ENCODE data around the gene NUP210L.

Gene NUP210L

DNA sequence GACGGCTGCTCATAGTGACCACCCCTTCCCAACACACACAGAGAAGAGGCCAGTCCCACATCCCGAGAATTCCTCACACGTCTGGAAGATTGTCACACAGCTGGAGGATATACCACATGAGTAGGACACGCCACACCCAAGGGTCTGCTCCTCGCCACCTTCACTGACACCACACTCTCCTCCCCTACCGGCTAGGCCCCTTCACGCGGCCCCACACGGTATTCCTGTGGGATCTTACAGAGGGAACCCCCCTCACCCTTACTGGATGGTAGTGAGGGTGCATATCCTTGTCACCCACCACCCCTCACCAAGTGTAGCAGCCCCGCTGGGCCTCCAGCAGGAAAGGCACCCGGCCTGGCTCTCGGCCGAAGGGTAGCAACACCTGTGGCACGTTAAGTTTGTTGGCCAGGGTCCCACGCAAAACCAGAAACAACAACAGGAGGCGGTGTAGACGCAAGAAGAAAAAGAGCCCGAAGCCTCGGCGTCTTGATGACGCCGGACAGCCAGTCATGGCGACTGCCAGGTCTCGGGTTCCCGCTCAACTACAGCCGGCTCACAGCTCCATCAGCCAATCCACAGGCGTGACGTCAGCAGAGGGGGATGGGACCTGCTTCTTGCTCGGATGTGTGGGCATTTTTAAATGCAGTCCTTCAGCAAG is at the start of gene NUP210L:
Gene NUP210L, minus strand, starts transcription at position 540 of the 658 bp plus-strand sequence.
- TF ChIP-seq, protein P1, sequence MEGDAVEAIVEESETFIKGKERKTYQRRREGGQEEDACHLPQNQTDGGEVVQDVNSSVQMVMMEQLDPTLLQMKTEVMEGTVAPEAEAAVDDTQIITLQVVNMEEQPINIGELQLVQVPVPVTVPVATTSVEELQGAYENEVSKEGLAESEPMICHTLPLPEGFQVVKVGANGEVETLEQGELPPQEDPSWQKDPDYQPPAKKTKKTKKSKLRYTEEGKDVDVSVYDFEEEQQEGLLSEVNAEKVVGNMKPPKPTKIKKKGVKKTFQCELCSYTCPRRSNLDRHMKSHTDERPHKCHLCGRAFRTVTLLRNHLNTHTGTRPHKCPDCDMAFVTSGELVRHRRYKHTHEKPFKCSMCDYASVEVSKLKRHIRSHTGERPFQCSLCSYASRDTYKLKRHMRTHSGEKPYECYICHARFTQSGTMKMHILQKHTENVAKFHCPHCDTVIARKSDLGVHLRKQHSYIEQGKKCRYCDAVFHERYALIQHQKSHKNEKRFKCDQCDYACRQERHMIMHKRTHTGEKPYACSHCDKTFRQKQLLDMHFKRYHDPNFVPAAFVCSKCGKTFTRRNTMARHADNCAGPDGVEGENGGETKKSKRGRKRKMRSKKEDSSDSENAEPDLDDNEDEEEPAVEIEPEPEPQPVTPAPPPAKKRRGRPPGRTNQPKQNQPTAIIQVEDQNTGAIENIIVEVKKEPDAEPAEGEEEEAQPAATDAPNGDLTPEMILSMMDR (IDR thresholded peaks at IDR 0.05; ENCODE audit: extremely low read depth, insufficient read depth, missing control alignments) = no peak
- in situ Hi-C loops (cut with MboI; ENCODE audit: low pct_unique_long_range_greater_than_20kb, low sequenced_read_pairs, unreplicated experiment) = no loop called here
- no peak for DNase-seq (ENCODE audit: low spot score)

DNA sequence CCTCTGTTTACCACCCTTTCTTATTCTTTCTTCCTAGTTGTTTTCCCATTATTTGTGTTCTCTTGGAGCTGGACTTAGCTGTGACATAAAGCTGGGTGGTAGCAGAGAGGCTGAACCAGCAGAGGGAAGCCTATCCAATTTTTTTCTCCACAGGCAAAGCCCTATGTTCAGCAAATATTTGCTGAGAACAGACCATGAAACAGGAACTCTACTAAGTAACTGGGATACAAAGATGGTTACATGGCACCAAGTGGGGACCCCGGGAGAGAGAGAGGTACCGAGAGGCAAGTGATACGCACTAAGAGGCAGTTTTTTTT is 44.6 kb upstream of the NUP210L start:
- TF ChIP-seq, protein P1 (IDR thresholded peaks at IDR 0.05; ENCODE audit: extremely low read depth, insufficient read depth, missing control alignments) = no peak
- in situ Hi-C loops (cut with MboI; ENCODE audit: low pct_unique_long_range_greater_than_20kb, low sequenced_read_pairs, unreplicated experiment) = no loop called here
- DNase-seq (ENCODE audit: low spot score) = no peak

DNA sequence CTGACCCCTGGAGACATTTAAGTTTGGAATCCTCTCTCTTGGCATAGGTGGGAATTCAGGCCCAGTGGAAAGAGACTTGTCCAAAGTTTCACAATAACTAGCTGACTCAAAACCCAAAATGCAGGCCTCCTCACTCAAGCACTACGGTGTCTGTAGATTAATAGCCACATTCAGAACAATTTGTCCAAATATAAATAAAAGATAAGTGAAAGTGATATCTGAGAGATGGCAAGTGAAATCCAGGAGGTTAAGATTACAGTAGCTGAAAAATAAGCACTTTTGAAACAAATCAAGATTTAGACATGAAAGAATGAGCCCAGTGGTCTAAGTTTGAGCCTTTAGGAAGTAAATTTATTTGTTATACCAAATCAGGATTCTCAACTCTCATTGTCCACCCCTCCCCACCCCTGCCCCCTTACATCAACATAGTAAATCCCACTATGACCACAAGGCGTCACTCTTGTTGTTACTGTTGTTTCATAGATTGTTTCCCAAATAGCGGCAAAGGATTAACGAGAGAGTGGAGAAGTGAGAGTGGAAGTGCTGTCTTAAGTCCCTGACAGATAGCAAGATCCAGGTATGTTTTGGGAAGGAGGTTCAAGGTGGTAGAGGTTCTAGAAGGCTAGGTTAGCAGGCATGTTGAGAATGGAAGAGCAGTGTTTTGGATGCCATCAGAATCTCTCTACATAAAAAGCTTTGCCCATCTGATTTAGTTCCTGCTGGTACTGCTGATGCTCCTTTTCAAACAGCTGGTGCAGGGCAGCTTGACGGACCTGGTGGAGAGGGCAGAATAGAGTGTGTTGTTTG is 44.1 kb upstream of the NUP210L start:
- DNase-seq (ENCODE audit: low spot score) = peak; percentile 53

DNA sequence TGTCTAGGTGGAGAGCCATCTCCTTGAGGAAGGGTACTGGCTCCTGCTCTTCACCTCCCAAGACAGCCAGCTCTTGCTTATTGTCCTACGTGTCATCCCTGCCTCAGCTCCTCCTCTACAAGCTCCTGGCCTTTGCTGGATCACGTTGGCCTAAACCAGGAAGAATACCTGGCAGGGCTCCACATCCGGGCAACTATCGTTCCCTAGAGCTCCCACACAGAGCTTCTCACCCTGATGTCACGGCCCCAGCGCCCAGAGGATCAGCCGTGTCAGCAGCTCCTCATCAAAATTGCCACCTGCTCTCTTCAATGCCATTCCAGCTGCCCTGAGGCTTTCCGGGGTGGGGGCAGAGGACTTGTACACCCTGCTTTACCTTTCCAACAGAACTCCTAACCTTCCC is 38.9 kb upstream of the NUP210L start:
- TF ChIP-seq, protein P1 (IDR thresholded peaks at IDR 0.05; ENCODE audit: extremely low read depth, insufficient read depth, missing control alignments) = no peak
- no peak for DNase-seq (ENCODE audit: low spot score)
- in situ Hi-C loops (cut with MboI; ENCODE audit: low pct_unique_long_range_greater_than_20kb, low sequenced_read_pairs, unreplicated experiment) = no loop called here

More for the DNA sequence above, 44.1 kb upstream of the NUP210L start:
- TF ChIP-seq, protein P1 (IDR thresholded peaks at IDR 0.05; ENCODE audit: extremely low read depth, insufficient read depth, missing control alignments) = peak; percentile 62
- in situ Hi-C loops (cut with MboI; ENCODE audit: low pct_unique_long_range_greater_than_20kb, low sequenced_read_pairs, unreplicated experiment) = no loop called here

DNA sequence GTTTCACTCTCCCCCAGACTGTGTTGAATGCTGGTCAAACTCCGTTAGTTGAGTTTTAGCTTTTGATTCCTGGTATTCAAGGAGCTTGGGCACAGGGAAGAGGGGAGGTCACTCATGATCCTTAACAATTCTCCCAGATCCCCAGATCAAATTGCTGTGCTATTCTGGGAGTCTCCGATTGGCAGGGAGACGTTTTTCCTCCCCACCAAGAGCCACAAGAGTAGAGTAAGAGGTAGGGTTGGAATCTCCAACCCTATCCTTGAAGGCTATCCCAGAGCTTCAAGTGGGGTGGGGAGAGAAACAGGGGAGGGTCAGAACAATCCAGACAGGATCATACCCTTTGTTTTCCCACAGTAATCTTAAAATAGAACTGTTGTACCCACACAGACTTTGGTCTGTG is 37.6 kb upstream of the NUP210L start:
- TF ChIP-seq, protein P1 (IDR thresholded peaks at IDR 0.05; ENCODE audit: extremely low read depth, insufficient read depth, missing control alignments) = no peak
- in situ Hi-C loops (cut with MboI; ENCODE audit: low pct_unique_long_range_greater_than_20kb, low sequenced_read_pairs, unreplicated experiment) = no loop called here
- no peak for DNase-seq (ENCODE audit: low spot score)

DNA sequence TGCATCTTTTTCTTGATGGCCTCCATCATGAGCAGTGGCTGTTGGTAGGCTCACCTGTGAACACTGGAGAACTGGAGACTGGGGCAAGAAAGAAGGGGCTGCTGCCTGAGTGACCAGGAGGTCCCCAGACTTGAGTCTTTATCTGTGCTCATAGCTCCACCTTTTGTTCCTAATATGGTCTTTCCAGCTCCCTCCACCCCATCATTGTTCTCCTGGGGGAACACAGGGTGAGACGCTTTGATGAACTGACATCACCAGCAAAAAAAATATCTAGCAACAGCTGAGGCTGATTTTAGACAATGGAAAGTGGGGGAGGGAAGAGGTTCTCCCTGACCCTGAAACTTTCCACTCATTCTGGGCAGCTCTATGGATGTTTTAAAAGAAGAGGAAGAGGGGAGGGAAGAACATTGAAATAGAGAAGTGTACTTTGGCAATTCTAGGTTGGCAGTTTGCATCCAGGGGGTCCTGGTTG is 37.2 kb upstream of the NUP210L start, which contains the start of gene TPM3:
Gene TPM3, minus strand, starts transcription at position 111 of the 472 bp plus-strand sequence. Its CDS starts 82 bp downstream, at position 29.
- TF ChIP-seq, protein P1 (IDR thresholded peaks at IDR 0.05; ENCODE audit: extremely low read depth, insufficient read depth, missing control alignments) = no peak
- no peak for DNase-seq (ENCODE audit: low spot score)
- in situ Hi-C loops (cut with MboI; ENCODE audit: low pct_unique_long_range_greater_than_20kb, low sequenced_read_pairs, unreplicated experiment) = no loop called here

All from GM13977 (cell line).